ENCODE data around the gene MED16. TPM values are rescaled to one million over a fixed set of nuclear protein-coding genes. Genes with fewer than 3 reads are reported as not detected.

The MED16 gene
- total and polyA plus RNA-seq, 10 of the 15 experiments (the other 5 are each of a cell fraction or from before 2014, with no cell fraction given): 0.56 to 51.1 (median 13.6) TPM

- H3K27ac ChIP-seq (ENCODE audit: control insufficient read depth, insufficient read depth): peak overlapping the region; percentile 56; the same call in 1 of the 2 replicates
- no peaks in the 10 kb centered on the region for H4K20me1 ChIP-seq (ENCODE audit: control insufficient read depth, insufficient read depth)
- intact Hi-C loops (cut with micrococcal nuclease; ENCODE audit: unreplicated experiment): no loop called here
- no peak overlapping the region for H2AFZ ChIP-seq (ENCODE audit: control insufficient read depth, low read depth, low read length)
- peak overlapping the region; percentile 36 for H3K4me2 ChIP-seq (ENCODE audit: control insufficient read depth, insufficient read depth)
- 22% methylated on average over 14 of the region's 14 CpGs for WGBS (ENCODE audit: insufficient coverage, insufficient replicate concordance, low lambda C conversion rate, missing lambda C conversion rate)
- FAIRE-seq (no peak), ATAC-seq (peak; percentile 67), DNase-seq (ENCODE audit: low read depth, low spot score) (no peak)
- H3K4me1 ChIP-seq (ENCODE audit: control insufficient read depth, insufficient read depth, low read length): peaks cover 40% of the 10 kb centered on the region
- no TSS peak for BruUV-seq (replicated peaks)
- in situ Hi-C loops (cut with MboI): no loop called here
- H3K4me3 ChIP-seq: no peak overlapping the region
- ChIA-PET RAD21 (ENCODE audit: unreplicated experiment) (interaction anchor here (0.9 to 4.4 kb wide), 5 partner anchors 12 to 77 kb away, joined by 3 to 30 read pairs (median 18); partner anchors contain the start of genes MED16, RNU6-9 and WDR18), POLR2A (interaction anchor here (0.6 to 3.9 kb wide), 5 partner anchors 12 to 362 kb away, joined by 3 to 27 read pairs (median 4); partner anchors contain the start of genes CIRBP, MED16, PTBP1 and RNU6-9), CTCF (interaction anchor here (0.9 to 4.2 kb wide), 5 partner anchors 9 to 138 kb away, joined by 3 to 40 read pairs (median 4); partner anchors contain the start of genes KISS1R, MED16 and RNU6-9), SMC1A (ENCODE audit: uncharacterized antibody, unreplicated experiment) (interaction anchor here (1.1 to 2.4 kb wide), 7 partner anchors 9 to 137 kb away, joined by 3 to 15 read pairs (median 8); partner anchors contain the start of genes MED16, RNU6-9 and WDR18)
- H3K27me3 ChIP-seq (replicated peaks in 1 of 2; ENCODE audit: control insufficient read depth in 2 of 2, insufficient read depth in 2 of 2, low read length in 1 of 2): no peaks in the 10 kb centered on the region
- H3K9ac ChIP-seq (ENCODE audit: control insufficient read depth, insufficient read depth, low read length): peak overlapping the region; percentile 44; the same call in 1 of the 2 replicates
- H3K36me3 ChIP-seq (ENCODE audit: control insufficient read depth in 2 of 2, insufficient read depth in 2 of 2, low read length in 1 of 2): no peaks in the 10 kb centered on the region; a peak in 1 of 4 replicates
- peaks cover 13% of the 10 kb centered on the region for H3K79me2 ChIP-seq (ENCODE audit: control insufficient read depth, insufficient read depth, low read length)
- H3K9me3 ChIP-seq (replicated peaks; ENCODE audit: control insufficient read depth, insufficient read depth, low read length): no peaks in the 10 kb centered on the region
- TF ChIP-seq IRF3 (IDR thresholded peaks at IDR 0.05): no peak
- TF ChIP-seq REST (IDR thresholded peaks at IDR 0.05; ENCODE audit: low read depth, low read length): peak; percentile 53; the same call in 1 of the 2 replicates
- TF ChIP-seq TCF12 (IDR thresholded peaks at IDR 0.05; ENCODE audit: low read depth, low read length): peak; percentile 62; the same call in 1 of the 2 replicates
- 0 out of 2 replicates have a peak, but pooled peaks have one; percentile 23 for TF ChIP-seq DPF2 (IDR thresholded peaks at IDR 0.05)
- TF ChIP-seq MAX (IDR thresholded peaks at IDR 0.05; ENCODE audit: low read depth, low read length): no peak
- TF ChIP-seq E4F1 (IDR thresholded peaks at IDR 0.05; ENCODE audit: borderline replicate concordance, partially characterized antibody): no peak
- TF ChIP-seq FOXK2 (IDR thresholded peaks at IDR 0.05): no peak
- TF ChIP-seq LARP7 (IDR thresholded peaks at IDR 0.05): no peak
- TF ChIP-seq NR2F1 (conservative IDR thresholded peaks at IDR 0.05): no peak
- TF ChIP-seq MXI1 (IDR thresholded peaks at IDR 0.05; ENCODE audit: low read depth, low read length): no peak
- peak; percentile 43; the same call in 1 of the 2 replicates for TF ChIP-seq ZNF217 (IDR thresholded peaks at IDR 0.05)
- no peak for TF ChIP-seq NRF1 (conservative IDR thresholded peaks at IDR 0.05; ENCODE audit: low read depth, low read length)
- no peak for TF ChIP-seq SMARCA5 (IDR thresholded peaks at IDR 0.05)
These were observed 14.3 kb upstream of the MED16 start for GRCh38 chr19:907183-907853.
